Stimulated activated naive CD8-positive, alpha-beta T cell treated with anti-CD3 and anti-CD28 coated beads, Interleukin-15, Interleukin-2, amounts not matched to agents 100 ng/mL and 50 ng/mL, for 24 hours (primary cell): ENCODE measurements around the gene NLRX1.
"Not testable (repeated sequence)": the region's sequence is repeated elsewhere in the genome, so short reads cannot be mapped to it uniquely, and the experiment has no call there.

Source experiments
- H3K27ac Mint-ChIP-seq: one replicate; pipeline ENCODE4 v1.8.0; 2021; ENCODE audit warnings: mild to moderate bottlenecking, mixed read lengths
- H3K27me3 Mint-ChIP-seq: one replicate; pipeline ENCODE4 v1.8.0; 2021; ENCODE audit warnings: mixed read lengths
- H3K36me3 Mint-ChIP-seq: one replicate; pipeline ENCODE4 v1.8.0; 2021; ENCODE audit warnings: low read depth, mixed read lengths
- H3K4me1 Mint-ChIP-seq: one replicate; pipeline ENCODE4 v1.8.0; 2021; ENCODE audit warnings: low read depth, mixed read lengths
- H3K4me3 Mint-ChIP-seq: one replicate; pipeline ENCODE4 v1.8.0; 2021; ENCODE audit warnings: mild to moderate bottlenecking, mixed read lengths
- H3K9me3 Mint-ChIP-seq: one replicate; pipeline ENCODE4 v1.8.0; 2021; ENCODE audit warnings: mixed read lengths

NLRX1 gene, protein sequence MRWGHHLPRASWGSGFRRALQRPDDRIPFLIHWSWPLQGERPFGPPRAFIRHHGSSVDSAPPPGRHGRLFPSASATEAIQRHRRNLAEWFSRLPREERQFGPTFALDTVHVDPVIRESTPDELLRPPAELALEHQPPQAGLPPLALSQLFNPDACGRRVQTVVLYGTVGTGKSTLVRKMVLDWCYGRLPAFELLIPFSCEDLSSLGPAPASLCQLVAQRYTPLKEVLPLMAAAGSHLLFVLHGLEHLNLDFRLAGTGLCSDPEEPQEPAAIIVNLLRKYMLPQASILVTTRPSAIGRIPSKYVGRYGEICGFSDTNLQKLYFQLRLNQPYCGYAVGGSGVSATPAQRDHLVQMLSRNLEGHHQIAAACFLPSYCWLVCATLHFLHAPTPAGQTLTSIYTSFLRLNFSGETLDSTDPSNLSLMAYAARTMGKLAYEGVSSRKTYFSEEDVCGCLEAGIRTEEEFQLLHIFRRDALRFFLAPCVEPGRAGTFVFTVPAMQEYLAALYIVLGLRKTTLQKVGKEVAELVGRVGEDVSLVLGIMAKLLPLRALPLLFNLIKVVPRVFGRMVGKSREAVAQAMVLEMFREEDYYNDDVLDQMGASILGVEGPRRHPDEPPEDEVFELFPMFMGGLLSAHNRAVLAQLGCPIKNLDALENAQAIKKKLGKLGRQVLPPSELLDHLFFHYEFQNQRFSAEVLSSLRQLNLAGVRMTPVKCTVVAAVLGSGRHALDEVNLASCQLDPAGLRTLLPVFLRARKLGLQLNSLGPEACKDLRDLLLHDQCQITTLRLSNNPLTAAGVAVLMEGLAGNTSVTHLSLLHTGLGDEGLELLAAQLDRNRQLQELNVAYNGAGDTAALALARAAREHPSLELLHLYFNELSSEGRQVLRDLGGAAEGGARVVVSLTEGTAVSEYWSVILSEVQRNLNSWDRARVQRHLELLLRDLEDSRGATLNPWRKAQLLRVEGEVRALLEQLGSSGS

DNA sequence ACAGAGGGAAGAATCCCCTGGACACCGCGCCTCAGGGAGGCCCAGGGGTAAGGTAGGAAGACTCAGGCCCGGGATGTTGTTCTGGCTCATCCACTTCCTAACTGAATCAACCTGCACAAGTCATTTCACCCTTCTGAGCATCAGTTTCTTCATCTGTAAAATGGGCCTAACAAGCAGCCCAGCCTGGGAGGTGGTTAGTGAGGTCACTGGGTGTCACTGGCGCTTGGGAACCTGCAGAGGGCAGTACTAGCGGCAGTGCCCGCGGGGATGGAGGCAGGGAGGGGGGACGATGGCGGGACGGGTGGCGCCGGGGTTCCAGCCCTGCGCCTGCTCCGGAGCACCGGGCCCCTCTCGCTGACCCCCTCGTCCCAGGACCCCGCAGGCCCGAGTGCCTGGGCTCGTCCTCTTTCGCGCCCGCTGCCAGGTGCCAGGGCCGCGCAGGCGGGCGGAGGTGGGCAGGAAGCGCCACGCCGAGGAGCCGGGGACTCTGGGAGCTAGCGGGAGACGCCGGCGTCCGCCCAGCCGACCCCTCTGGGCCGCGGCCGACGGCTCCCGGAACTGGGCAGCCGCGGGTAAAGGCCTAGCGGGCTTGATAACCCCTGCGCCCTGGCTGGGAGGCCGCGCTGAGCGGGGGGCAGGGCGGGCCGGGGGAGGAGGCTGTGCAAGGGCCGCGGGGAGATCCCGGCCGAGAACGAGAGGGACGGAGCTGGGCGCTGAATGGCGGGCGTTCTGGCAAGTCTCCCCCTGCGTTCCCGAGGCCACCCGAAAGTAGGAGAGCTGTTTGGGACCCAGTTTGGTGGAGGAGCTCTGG is at the start of gene NLRX1:
NLRX1 (plus strand) TSS at position 255 of the 811 bp plus-strand sequence. CDS start 2,679 bp downstream, outside the sequence.
- Mint-ChIP-seq H3K27ac (peak within 1 kb of the TSS; percentile 89), H3K4me1 (peaks cover 5% of the 10 kb centered on the region), H3K36me3 (no peaks in the 10 kb centered on the region), H3K27me3 (no peaks in the 10 kb centered on the region), H3K9me3 (no peaks in the 10 kb centered on the region), H3K4me3 (peak within 1 kb of the TSS; percentile 89)

- Mint-ChIP-seq H3K36me3 (peaks cover 36% of the 10 kb centered on the region), H3K27me3 (no peaks in the 10 kb centered on the region)
These were observed 49.6 kb upstream of the NLRX1 start for GRCh38 chr11:119118946-119119345.

DNA sequence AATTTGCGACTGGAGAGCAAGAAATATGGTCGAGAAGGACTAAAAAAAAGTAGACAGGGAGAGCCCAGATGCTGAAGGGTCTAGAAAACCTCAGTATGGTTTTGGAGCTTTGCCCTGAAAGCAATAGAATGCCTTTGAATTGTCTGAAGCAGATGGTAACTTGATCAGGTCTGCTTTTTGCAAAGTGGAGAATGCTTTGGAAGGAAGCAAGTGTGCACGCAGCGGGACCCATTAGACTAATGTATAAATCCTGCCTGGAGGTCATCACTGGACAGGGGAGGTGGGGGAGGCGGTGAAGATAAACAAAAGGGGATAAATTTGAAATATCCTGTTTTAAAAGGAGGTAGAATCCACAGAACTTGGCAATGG is 47.9 kb upstream of the NLRX1 start:
- H3K4me3 Mint-ChIP-seq, result peak overlapping the region; percentile 97
- no peaks in the 10 kb centered on the region for H3K9me3 Mint-ChIP-seq
- peak overlapping the region; percentile 91 for H3K27ac Mint-ChIP-seq
- H3K27me3 Mint-ChIP-seq, result no peaks in the 10 kb centered on the region
- peaks cover 33% of the 10 kb centered on the region for H3K4me1 Mint-ChIP-seq
- peaks cover 29% of the 10 kb centered on the region for H3K36me3 Mint-ChIP-seq

More at GRCh38 chr11:119118946-119119345, 49.6 kb upstream of the NLRX1 start:
- no peaks in the 10 kb centered on the region for H3K9me3 Mint-ChIP-seq
- H3K4me3 Mint-ChIP-seq, result no peak overlapping the region
- peaks cover 40% of the 10 kb centered on the region for H3K4me1 Mint-ChIP-seq
- no peak overlapping the region for H3K27ac Mint-ChIP-seq

GRCh38 chr11:119121008-119121810 is 47.3 kb upstream of the NLRX1 start, which contains the start of gene HINFP:
Gene HINFP, plus strand, starts transcription at chr11:119121580. Its CDS starts 5,365 bp downstream, at chr11:119126945.
- Mint-ChIP-seq H3K36me3 (peaks cover 24% of the 10 kb centered on the region), H3K4me1 (peaks cover 28% of the 10 kb centered on the region), H3K4me3 (peak within 1 kb of the TSS; percentile 97), H3K27ac (peak within 1 kb of the TSS; percentile 91), H3K27me3 (no peaks in the 10 kb centered on the region), H3K9me3 (no peaks in the 10 kb centered on the region)

- Mint-ChIP-seq H3K27ac (peak overlapping the region; percentile 87), H3K27me3 (no peaks in the 10 kb centered on the region), H3K4me1 (peaks cover 30% of the 10 kb centered on the region), H3K36me3 (peaks cover 25% of the 10 kb centered on the region), H3K4me3 (peak overlapping the region; percentile 97), H3K9me3 (no peaks in the 10 kb centered on the region)
These were observed 46.8 kb upstream of the NLRX1 start for GRCh38 chr11:119121811-119122124.

DNA sequence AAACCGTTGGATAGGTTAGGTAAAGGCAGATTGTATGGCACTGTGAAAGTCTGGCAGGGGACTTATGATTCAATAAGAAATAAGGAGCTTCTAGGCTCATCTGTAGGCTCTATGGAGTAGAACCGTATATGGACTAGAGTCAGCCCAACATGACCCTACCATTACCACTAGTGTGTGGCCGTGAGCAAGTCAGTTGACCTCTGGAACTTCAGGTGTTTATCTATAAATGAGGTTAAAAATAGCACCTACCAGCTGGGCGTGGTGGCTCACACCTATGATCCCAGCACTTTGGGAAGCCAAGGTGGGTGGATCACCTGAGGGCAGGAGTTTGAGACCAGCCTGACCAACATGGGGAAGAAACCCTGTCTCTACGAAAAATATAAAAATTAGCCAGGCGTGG is 42.7 kb upstream of the NLRX1 start:
- peaks cover 31% of the 10 kb centered on the region for H3K4me1 Mint-ChIP-seq
- no peaks in the 10 kb centered on the region for H3K9me3 Mint-ChIP-seq
- H3K27ac Mint-ChIP-seq, result no peak overlapping the region
- no peaks in the 10 kb centered on the region for H3K27me3 Mint-ChIP-seq
- no peak overlapping the region for H3K4me3 Mint-ChIP-seq
- H3K36me3 Mint-ChIP-seq, result peaks cover 25% of the 10 kb centered on the region

GRCh38 chr11:119126675-119127268 is 41.8 kb upstream of the NLRX1 start:
- H3K4me3 Mint-ChIP-seq, result peak overlapping the region; percentile 8
- peaks cover 28% of the 10 kb centered on the region for H3K4me1 Mint-ChIP-seq
- peaks cover 33% of the 10 kb centered on the region for H3K36me3 Mint-ChIP-seq
- H3K9me3 Mint-ChIP-seq, result no peaks in the 10 kb centered on the region
- H3K27me3 Mint-ChIP-seq, result no peaks in the 10 kb centered on the region
- H3K27ac Mint-ChIP-seq, result peak overlapping the region; percentile 81

DNA sequence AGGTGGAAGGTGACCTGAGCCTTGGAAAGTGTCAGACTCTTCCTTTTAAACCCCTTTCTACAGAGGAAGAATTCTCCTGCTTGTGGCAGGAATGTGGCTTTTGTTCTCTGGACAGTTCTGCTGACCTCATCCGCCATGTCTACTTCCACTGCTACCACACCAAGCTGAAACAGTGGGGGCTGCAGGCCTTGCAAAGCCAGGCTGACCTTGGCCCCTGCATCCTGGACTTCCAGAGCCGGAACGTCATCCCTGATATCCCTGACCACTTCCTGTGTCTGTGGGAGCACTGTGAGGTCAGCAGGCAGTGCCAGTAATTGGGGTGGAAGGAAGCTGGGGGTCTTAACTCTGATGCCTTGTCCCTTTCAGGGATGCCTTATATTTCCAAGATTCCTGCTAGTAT is 37.9 kb upstream of the NLRX1 start:
- H3K36me3 Mint-ChIP-seq, result peaks cover 42% of the 10 kb centered on the region
- H3K4me3 Mint-ChIP-seq, result no peak overlapping the region
- H3K4me1 Mint-ChIP-seq, result peaks cover 11% of the 10 kb centered on the region
- H3K27ac Mint-ChIP-seq, result no peak overlapping the region
- H3K27me3 Mint-ChIP-seq, result no peaks in the 10 kb centered on the region
- H3K9me3 Mint-ChIP-seq, result no peaks in the 10 kb centered on the region

DNA sequence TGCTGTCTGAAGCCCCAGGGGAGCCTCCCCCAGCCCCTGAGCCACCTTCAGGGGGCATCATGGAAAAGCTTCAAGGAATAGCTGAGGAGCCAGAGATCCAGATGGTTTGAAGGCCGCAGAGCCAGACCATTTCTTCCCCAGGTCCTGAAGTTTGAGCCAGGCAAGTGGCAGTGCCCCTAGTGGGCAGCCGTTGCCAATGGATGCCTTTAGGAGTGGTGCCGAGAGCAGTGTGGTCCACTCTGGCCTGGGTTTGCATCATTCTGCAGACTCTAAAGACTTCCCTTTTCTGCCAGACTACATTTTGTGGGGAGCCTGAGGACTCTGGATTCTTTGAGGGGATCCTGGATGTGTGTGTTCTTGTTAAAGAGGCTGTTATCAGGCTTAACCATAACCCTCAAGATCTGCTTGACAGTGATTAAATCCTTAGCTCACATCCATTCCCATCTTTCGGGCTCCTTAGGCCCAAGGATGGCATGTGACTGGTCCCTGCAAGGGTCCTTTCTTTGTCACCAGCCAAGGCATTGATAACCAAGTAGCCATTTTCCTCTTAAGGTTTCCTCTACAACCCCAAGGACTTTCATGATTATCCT is 34.0 kb upstream of the NLRX1 start:
- peaks cover 9% of the 10 kb centered on the region for H3K27me3 Mint-ChIP-seq
- H3K27ac Mint-ChIP-seq, result no peak overlapping the region
- peaks cover 33% of the 10 kb centered on the region for H3K36me3 Mint-ChIP-seq

DNA sequence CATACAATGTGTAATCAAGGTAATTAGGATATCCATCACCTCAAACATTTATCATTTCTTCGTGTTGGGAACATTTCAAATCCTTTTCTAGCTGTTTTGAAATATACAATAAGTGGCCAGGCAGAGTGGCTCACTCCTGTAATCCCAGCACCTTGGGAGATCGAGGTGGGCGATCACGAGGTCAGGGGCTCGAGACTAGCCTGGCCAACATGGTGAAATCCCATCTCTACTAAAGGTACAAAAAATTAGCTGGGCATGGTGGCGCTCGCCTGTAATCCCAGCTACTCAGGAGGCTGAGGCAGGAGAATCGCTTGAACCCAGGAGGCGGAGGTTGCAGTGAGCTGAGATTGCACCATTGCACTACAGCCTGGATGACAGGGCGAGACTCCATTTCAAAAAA is 29.2 kb upstream of the NLRX1 start:
- not testable (repeated sequence) for H3K9me3 Mint-ChIP-seq, H3K4me3 Mint-ChIP-seq, H3K4me1 Mint-ChIP-seq, H3K27ac Mint-ChIP-seq, H3K36me3 Mint-ChIP-seq
- peaks cover 16% of the 10 kb centered on the region for H3K27me3 Mint-ChIP-seq

More for the DNA sequence above, 34.0 kb upstream of the NLRX1 start:
- Mint-ChIP-seq H3K4me3 (no peak overlapping the region), H3K9me3 (no peaks in the 10 kb centered on the region), H3K4me1 (no peaks in the 10 kb centered on the region)

GRCh38 chr11:119144825-119145486 is 23.6 kb upstream of the NLRX1 start:
- Mint-ChIP-seq H3K9me3 (no peaks in the 10 kb centered on the region), H3K27ac (no peak overlapping the region), H3K4me1 (peaks cover 13% of the 10 kb centered on the region), H3K4me3 (no peak overlapping the region), H3K27me3 (peaks cover 38% of the 10 kb centered on the region), H3K36me3 (no peaks in the 10 kb centered on the region)

DNA sequence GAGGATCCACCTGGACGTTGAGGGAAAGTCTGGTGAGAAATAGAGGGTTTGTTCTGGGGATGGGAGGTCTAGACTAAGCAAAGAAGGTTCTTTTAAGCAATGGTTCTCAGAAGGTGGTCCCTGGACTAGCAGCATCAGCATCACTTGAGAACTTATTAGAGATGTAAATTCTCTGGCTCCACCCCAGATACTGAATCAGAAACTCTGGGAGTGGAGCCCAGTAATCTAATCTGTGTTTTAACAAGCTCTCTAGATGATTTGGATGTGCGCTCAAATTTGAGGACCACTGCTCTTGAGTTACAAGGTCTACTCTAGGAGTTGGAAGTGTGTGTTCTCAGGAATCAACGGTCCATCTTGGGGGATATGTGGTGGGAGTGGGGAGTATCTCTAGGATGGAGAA is 23.0 kb upstream of the NLRX1 start:
- Mint-ChIP-seq H3K4me3 (no peak overlapping the region), H3K27ac (no peak overlapping the region), H3K9me3 (no peaks in the 10 kb centered on the region), H3K27me3 (peaks cover 42% of the 10 kb centered on the region), H3K36me3 (no peaks in the 10 kb centered on the region), H3K4me1 (peaks cover 13% of the 10 kb centered on the region)
